Adrenal gland (tissue), 12 donors: ENCODE data around the gene PTCD1. TPM values are rescaled to one million over a fixed set of nuclear protein-coding genes. Genes with fewer than 3 reads are reported as not detected.
A peak's percentile ranks its signal among the peaks of the same experiment; 100 is the strongest.

Experiments
- DNase-seq, 7 donors: peaks; one replicate each; pipeline ENCODE4 v3.0.0-alpha.2; 2019 to 2020
- H3K27ac ChIP-seq, 5 donors: fragments of 200-600 bp; sonication (generic) in 4 of 5; 1 replicate in 3 of 5; 2 replicates in 2 of 5; pipeline versions ENCODE4 v1.5.1 to v1.8.0; 2016 to 2020; ENCODE audit warnings: mild to moderate bottlenecking in 1 of 5
- H3K27me3 ChIP-seq: fragments of 200-600 bp; 2 replicates; pipeline ENCODE4 v1.8.0; 2021
- H3K36me3 ChIP-seq, 2 donors: fragments of 200-600 bp; replicated peaks in 1 of 2; 1 replicate in 1 of 2; 2 replicates in 1 of 2; pipeline versions ENCODE4 v1.5.1 to v1.8.0; 2018 to 2022
- H3K4me1 ChIP-seq, 2 donors: fragments of 200-600 bp; replicated peaks in 1 of 2; 1 replicate in 1 of 2; 2 replicates in 1 of 2; pipeline versions ENCODE4 v1.5.1 to v1.8.0; 2018 to 2021
- H3K4me3 ChIP-seq, 4 donors: fragments of 200-600 bp; sonication (generic) in 3 of 4; one replicate each; pipeline ENCODE4 v1.5.1; 2016 to 2018
- H3K9me3 ChIP-seq, 3 donors: fragments of 200-600 bp; sonication (generic) in 1 of 3; replicated peaks in 1 of 3; 1 replicate in 2 of 3; 2 replicates in 1 of 3; pipeline versions ENCODE4 v1.5.1 to v1.8.0; 2016 to 2021
- POLR2A ChIP-seq, 2 donors: fragments of 450-650 bp; IDR thresholded peaks; one replicate each; pipeline ENCODE4 v1.6.1; 2017; ENCODE audit warnings: antibody characterized with exemption in 2 of 2, mild to moderate bottlenecking in 2 of 2, moderate library complexity in 1 of 2
- WGBS, 4 donors: extraction: QIAGEN DNeasy Blood & Tissue Kit in 2 of 4; methylation state at CpG; one replicate each; pipeline versions ENCODE4 v1.1.5 to v1.1.7; 2013 to 2017; 5-methylcytosine and 5-hydroxymethylcytosine counted together
- intact Hi-C, 2 donors: fragments of 100-400 bp; cut with DNase I; formaldehyde crosslinking; loops; one replicate each; pipeline versions ENCODE4 v1.14.1 to v1.15.0; 2022 to 2023
- polyA plus RNA-seq, 3 donors: library from polyadenylated mRNA; stranded (reverse); fragments of 200-250 nt in 2 of 3; fragments of 350-450 nt in 1 of 3; fragmentation: Illumina TruSeq in 1 of 3; extraction: RNeasy Lipid Tissue Mini Kit (QIAGEN cat#74804) in 1 of 3; gene quantifications; one replicate each; pipeline ENCODE4 v1.2.3, GENCODE V29; 2013 to 2014
- total RNA-seq, 9 donors: library from RNA; depleted of rRNA in 4 of 9; stranded (reverse); fragments of >200 nt in 4 of 9; fragments of 120-200 nt in 1 of 9; fragmentation: NEBNext Ultra II Directional in 1 of 9; extraction: Animal tissue kit (Norgen Biotek cat#: 25700) in 1 of 9; gene quantifications; one replicate each; pipeline versions ENCODE4 v1.1.0 to v1.2.4, GENCODE V29; 2013 to 2023
- TF ChIP-seq, protein P1 (sequence below), 6 experiments: fragments of 450-650 bp in 4 of 6; fragments of 200-600 bp in 2 of 6; sonication (generic) in 1 of 6; IDR thresholded peaks; 1 replicate in 5 of 6; 2 replicates in 1 of 6; pipeline versions ENCODE4 v1.5.1 to v1.8.0; 2016 to 2021; ENCODE audit warnings: antibody characterized with exemption in 6 of 6, mild to moderate bottlenecking in 2 of 6, moderate library complexity in 1 of 6
- donor health status: healthy with polysubstance abuse.
- donor health status: Bipolar disorder and iron deficiency.
- donor health status: DM: yes; HTN: yes; CAD: no.
- donor health status: DM: no; HTN: no; CAD: no.
- donor health status: DM: no; HTN: no; CAD: no.
- donor health status: DM: yes; HTN: yes; CAD: no.

The PTCD1 gene
- total and polyA plus RNA-seq, 12 donors: 2.5 to 9.2 (median 6.0) TPM

DNA sequence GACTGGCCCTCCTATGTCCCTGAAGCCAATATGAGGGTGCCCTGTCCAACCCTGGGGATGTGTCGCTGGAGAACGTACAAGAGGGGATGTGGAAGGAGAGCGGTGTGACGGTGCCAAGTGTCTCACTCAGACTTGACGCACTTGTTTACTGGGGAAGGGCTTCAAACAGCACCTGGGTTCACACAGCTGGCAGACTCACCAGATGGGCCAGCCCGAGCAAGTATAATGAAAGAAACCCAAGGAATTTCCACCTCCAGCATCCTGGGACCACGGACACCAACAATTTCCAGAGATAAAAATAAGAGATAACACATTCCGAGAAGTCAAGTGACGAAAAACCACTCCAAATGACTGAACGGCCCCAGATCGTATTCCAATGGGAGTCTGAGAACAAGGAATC is 22.1 kb upstream of the PTCD1 start:
- no peak for TF ChIP-seq POLR2A (IDR thresholded peaks at IDR 0.05)
- TF ChIP-seq, protein P1, sequence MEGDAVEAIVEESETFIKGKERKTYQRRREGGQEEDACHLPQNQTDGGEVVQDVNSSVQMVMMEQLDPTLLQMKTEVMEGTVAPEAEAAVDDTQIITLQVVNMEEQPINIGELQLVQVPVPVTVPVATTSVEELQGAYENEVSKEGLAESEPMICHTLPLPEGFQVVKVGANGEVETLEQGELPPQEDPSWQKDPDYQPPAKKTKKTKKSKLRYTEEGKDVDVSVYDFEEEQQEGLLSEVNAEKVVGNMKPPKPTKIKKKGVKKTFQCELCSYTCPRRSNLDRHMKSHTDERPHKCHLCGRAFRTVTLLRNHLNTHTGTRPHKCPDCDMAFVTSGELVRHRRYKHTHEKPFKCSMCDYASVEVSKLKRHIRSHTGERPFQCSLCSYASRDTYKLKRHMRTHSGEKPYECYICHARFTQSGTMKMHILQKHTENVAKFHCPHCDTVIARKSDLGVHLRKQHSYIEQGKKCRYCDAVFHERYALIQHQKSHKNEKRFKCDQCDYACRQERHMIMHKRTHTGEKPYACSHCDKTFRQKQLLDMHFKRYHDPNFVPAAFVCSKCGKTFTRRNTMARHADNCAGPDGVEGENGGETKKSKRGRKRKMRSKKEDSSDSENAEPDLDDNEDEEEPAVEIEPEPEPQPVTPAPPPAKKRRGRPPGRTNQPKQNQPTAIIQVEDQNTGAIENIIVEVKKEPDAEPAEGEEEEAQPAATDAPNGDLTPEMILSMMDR (IDR thresholded peaks at IDR 0.05): no peak
- Histone ChIP-seq H3K9me3 (no peaks in the 10 kb centered on the region), H3K27ac (peak overlapping the region in 2 of 5 donors; percentile 31 to 47), H3K36me3 (peaks cover 0 to 44% of the 10 kb centered on the region in 2 donors), H3K4me1 (peaks cover 16 to 34% of the 10 kb centered on the region in 2 donors), H3K4me3 (no peak overlapping the region), H3K27me3 (no peaks in the 10 kb centered on the region)
- intact Hi-C loops: no loop called here
- no peak for DNase-seq
- 74 to 86% (median 79%) methylated on average over 11 of the region's 11 CpGs for WGBS, 4 donors

DNA sequence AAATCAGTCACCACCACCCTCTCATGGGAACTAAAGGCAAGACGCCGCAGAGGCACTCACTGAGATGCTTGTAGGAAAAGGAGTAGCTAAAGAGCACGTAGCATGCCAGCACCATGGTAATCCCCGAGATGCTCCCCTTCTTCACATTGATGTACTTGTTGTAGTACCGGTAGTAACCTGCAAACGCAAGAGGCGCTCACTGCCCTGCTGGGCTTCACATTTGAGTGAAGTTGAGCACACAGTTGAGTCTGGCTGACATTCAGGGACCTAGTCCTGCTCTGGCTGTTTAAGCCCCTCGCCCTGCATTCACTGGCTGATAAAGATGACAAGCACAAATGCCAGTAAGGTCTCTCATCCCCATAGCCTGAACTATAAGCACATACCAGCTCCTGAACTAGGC is 20.5 kb upstream of the PTCD1 start:
- TF ChIP-seq POLR2A (IDR thresholded peaks at IDR 0.05): no peak
- TF ChIP-seq, protein P1 (IDR thresholded peaks at IDR 0.05): peak in 3 of 6 experiments; percentile 12 to 22 (median 14)
- WGBS, 4 donors: 89 to 99% (median 95%) methylated on average over 8 of the region's 8 CpGs
- peak overlapping the region in 2 of 5 donors; percentile 25 to 47 for H3K27ac ChIP-seq
- H3K4me1 ChIP-seq: peaks cover 11 to 22% of the 10 kb centered on the region in 2 donors
- no peak overlapping the region for H3K4me3 ChIP-seq
- no peak for DNase-seq
- H3K9me3 ChIP-seq: no peaks in the 10 kb centered on the region
- intact Hi-C loops: no loop called here
- no peaks in the 10 kb centered on the region for H3K27me3 ChIP-seq
- H3K36me3 ChIP-seq: peaks cover 0 to 59% of the 10 kb centered on the region in 2 donors

DNA sequence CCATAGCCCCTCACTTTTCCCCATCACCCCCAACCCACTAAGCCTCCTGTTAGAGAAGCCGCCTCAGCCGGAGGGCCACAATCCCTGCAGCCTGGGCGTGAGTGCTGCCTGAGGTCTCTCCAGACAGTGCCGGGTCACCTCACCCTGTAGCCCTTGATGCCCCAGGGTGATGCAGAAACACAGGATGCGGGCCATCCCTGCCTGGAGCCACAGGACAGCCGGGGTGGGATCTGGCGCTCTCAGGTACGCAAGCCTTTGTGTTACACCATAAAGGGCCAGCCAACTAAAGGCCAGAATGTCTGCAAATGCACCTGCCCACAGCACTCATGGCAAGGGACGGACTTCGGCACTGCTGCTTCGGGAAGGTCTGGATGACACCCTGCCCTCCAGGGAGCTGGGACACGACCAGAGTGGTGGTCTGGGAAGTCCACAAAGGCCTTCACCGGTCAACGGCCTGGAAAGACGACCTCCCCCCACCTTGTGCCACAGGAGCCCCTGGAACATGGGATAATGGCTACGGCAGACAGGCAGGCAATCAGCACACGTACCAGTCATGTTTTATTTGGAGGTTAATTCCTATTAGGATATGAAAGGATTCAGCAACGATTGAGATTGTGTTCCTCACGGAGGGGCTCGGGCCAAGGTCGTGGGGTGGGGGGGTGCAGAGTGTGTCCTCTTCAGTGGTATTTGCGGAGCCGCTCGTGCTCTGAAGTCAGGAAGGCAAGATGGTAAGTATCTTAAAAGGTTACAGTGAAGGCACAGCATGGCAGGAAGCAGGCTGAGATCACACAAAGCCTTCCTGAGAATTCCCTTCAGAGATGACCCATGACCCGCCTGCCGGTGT is 19.3 kb upstream of the PTCD1 start:
- Histone ChIP-seq H3K27ac (no peak overlapping the region), H3K9me3 (no peaks in the 10 kb centered on the region), H3K27me3 (no peaks in the 10 kb centered on the region), H3K4me1 (peaks cover 11 to 18% of the 10 kb centered on the region in 2 donors), H3K4me3 (no peak overlapping the region), H3K36me3 (peaks cover 0 to 70% of the 10 kb centered on the region in 2 donors)
- WGBS, 4 donors: 76 to 80% (median 78%) methylated on average over 17 to 26 of the region's 26 CpGs
- TF ChIP-seq, protein P1 (IDR thresholded peaks at IDR 0.05): no peak
- no peak for TF ChIP-seq POLR2A (IDR thresholded peaks at IDR 0.05)
- intact Hi-C loops: no loop called here
- DNase-seq: no peak

DNA sequence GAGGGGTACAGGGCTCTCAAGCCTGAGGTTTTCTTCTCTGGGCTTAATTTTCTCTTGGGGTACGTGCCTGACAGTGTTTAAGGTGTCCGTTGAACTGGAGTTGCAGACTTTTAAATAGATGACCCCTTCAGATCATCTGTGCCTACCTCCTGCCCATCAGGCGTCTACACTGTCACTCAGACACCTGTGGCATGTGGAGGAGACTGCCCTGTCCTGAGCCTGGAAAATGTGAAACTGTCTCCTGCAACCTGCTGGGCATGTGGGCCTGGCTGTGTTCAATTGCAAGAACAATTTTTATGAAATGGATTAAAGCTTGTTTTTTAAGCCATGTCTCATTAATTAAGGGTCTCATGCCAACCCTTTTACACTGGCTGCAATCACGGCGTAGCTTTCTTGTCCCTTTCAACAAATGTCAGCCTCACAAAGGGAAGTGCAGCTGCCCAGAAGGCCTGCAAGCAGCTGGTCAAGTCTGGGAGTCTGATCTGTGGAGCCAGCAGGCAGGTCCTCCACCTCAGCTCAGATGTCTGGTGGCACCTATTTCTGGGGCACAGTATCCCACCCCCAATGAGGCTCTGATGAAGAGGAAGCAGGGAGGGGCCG is 18.6 kb upstream of the PTCD1 start:
- no peak overlapping the region for H3K27ac ChIP-seq
- intact Hi-C loops: no loop called here
- H3K27me3 ChIP-seq: no peaks in the 10 kb centered on the region
- no peak overlapping the region for H3K4me3 ChIP-seq
- peaks cover 0 to 77% of the 10 kb centered on the region in 2 donors for H3K36me3 ChIP-seq
- TF ChIP-seq POLR2A (IDR thresholded peaks at IDR 0.05): no peak
- TF ChIP-seq, protein P1 (IDR thresholded peaks at IDR 0.05): no peak
- no peak for DNase-seq
- H3K9me3 ChIP-seq: no peaks in the 10 kb centered on the region
- peaks cover 11 to 18% of the 10 kb centered on the region in 2 donors for H3K4me1 ChIP-seq
- WGBS, 4 donors: 77 to 94% (median 84%) methylated on average over 5 to 6 of the region's 6 CpGs
